ENCODE data around the gene GBE1. TPM values are rescaled to one million over a fixed set of nuclear protein-coding genes. Genes with fewer than 3 reads are reported as not detected.
"Not testable (repeated sequence)": the region's sequence is repeated elsewhere in the genome, so short reads cannot be mapped to it uniquely, and the experiment has no call there.

The GBE1 gene
- total and polyA plus RNA-seq, 2 donors, result 32.6 to 35.5 TPM

GRCh38 chr3:81765400-81765799 is 4.0 kb upstream of the GBE1 start:
- DNase-seq (ENCODE audit: extremely low spot score), result no peak
- Histone ChIP-seq H3K4me3 (ENCODE audit: low read depth, low read length) (no peak overlapping the region), H3K27ac (ENCODE audit: low read depth) (no peak overlapping the region), H3K36me3 (ENCODE audit: insufficient read depth) (no peaks in the 10 kb centered on the region), H3K4me1 (ENCODE audit: insufficient read depth) (no peaks in the 10 kb centered on the region)
- WGBS, result 90% methylated on average over 2 of the region's 2 CpGs

GRCh38 chr3:81764665-81765064 is 3.2 kb upstream of the GBE1 start:
- no peak overlapping the region for H3K27ac ChIP-seq (ENCODE audit: low read depth)
- DNase-seq (ENCODE audit: extremely low spot score), result no peak
- H3K4me1 ChIP-seq (ENCODE audit: insufficient read depth), result no peaks in the 10 kb centered on the region
- H3K36me3 ChIP-seq (ENCODE audit: insufficient read depth), result no peaks in the 10 kb centered on the region
- H3K4me3 ChIP-seq (ENCODE audit: low read depth, low read length), result no peak overlapping the region

- H3K36me3 ChIP-seq (ENCODE audit: insufficient read depth), result no peaks in the 10 kb centered on the region
- H3K27ac ChIP-seq (ENCODE audit: low read depth), result no peak overlapping the region
- no peak overlapping the region for H3K4me3 ChIP-seq (ENCODE audit: low read depth, low read length)
- no peak for DNase-seq (ENCODE audit: extremely low spot score)
- no peaks in the 10 kb centered on the region for H3K4me1 ChIP-seq (ENCODE audit: insufficient read depth)
- WGBS, result 89% methylated on average over 7 of the region's 7 CpGs
Observed at GRCh38 chr3:81764002-81764401, 2.6 kb upstream of the GBE1 start.

- no peak for DNase-seq (ENCODE audit: extremely low spot score)
- no peaks in the 10 kb centered on the region for H3K36me3 ChIP-seq (ENCODE audit: insufficient read depth)
- H3K4me1 ChIP-seq (ENCODE audit: insufficient read depth), result no peaks in the 10 kb centered on the region
- no peak overlapping the region for H3K27ac ChIP-seq (ENCODE audit: low read depth)
- 68% methylated on average over 4 of the region's 4 CpGs for WGBS
- H3K4me3 ChIP-seq (ENCODE audit: low read depth, low read length), result no peak overlapping the region
Observed at GRCh38 chr3:81763001-81763400, 1.6 kb upstream of the GBE1 start.

GRCh38 chr3:81761904-81762580 is 597 bp upstream of the GBE1 start:
- DNase-seq (ENCODE audit: extremely low spot score), result no peak
- Histone ChIP-seq H3K27ac (ENCODE audit: low read depth) (peak overlapping the region; percentile 99), H3K4me1 (ENCODE audit: insufficient read depth) (no peaks in the 10 kb centered on the region), H3K4me3 (ENCODE audit: low read depth, low read length) (peak overlapping the region; percentile 58), H3K36me3 (ENCODE audit: insufficient read depth) (no peaks in the 10 kb centered on the region)
- WGBS, result 21% methylated on average over 6 of the region's 6 CpGs

- WGBS, result 50% methylated on average over 3 of the region's 3 CpGs
- H3K27ac ChIP-seq (ENCODE audit: low read depth), result peak overlapping the region; percentile 99
- peaks cover 3% of the 10 kb centered on the region for H3K36me3 ChIP-seq (ENCODE audit: insufficient read depth)
- DNase-seq (ENCODE audit: extremely low spot score), result no peak
- no peaks in the 10 kb centered on the region for H3K4me1 ChIP-seq (ENCODE audit: insufficient read depth)
- H3K4me3 ChIP-seq (ENCODE audit: low read depth, low read length), result peak overlapping the region; percentile 58
Observed at GRCh38 chr3:81760215-81760614, 1.2 kb downstream of the GBE1 start.

GRCh38 chr3:81758771-81759170 is 2.7 kb downstream of the GBE1 start:
- H3K4me3 ChIP-seq (ENCODE audit: low read depth, low read length); H3K36me3 ChIP-seq (ENCODE audit: insufficient read depth); DNase-seq (ENCODE audit: extremely low spot score); H3K4me1 ChIP-seq (ENCODE audit: insufficient read depth): not testable (repeated sequence)
- WGBS, result 98% methylated on average over 4 of the region's 4 CpGs
- peak overlapping the region; percentile 23 for H3K27ac ChIP-seq (ENCODE audit: low read depth)

- H3K27ac ChIP-seq (ENCODE audit: low read depth), result no peak overlapping the region
- H3K36me3 ChIP-seq (ENCODE audit: insufficient read depth), result peaks cover 3% of the 10 kb centered on the region
- H3K4me1 ChIP-seq (ENCODE audit: insufficient read depth), result no peaks in the 10 kb centered on the region
- 65% methylated on average over 1 of the region's 1 CpG for WGBS
- H3K4me3 ChIP-seq (ENCODE audit: low read depth, low read length), result no peak overlapping the region
- no peak for DNase-seq (ENCODE audit: extremely low spot score)
Observed at GRCh38 chr3:81758275-81758674, 3.2 kb downstream of the GBE1 start.

- Histone ChIP-seq H3K4me3 (ENCODE audit: low read depth, low read length) (no peak overlapping the region), H3K27ac (ENCODE audit: low read depth) (no peak overlapping the region), H3K36me3 (ENCODE audit: insufficient read depth) (peaks cover 3% of the 10 kb centered on the region), H3K4me1 (ENCODE audit: insufficient read depth) (no peaks in the 10 kb centered on the region)
- DNase-seq (ENCODE audit: extremely low spot score), result no peak
- WGBS, result 73% methylated on average over 2 of the region's 2 CpGs
Observed at GRCh38 chr3:81753416-81754027, 7.9 kb downstream of the GBE1 start.

GRCh38 chr3:81752604-81753003 is 8.8 kb downstream of the GBE1 start:
- Histone ChIP-seq H3K27ac (ENCODE audit: low read depth) (no peak overlapping the region), H3K4me1 (ENCODE audit: insufficient read depth) (no peaks in the 10 kb centered on the region), H3K4me3 (ENCODE audit: low read depth, low read length) (no peak overlapping the region), H3K36me3 (ENCODE audit: insufficient read depth) (peaks cover 3% of the 10 kb centered on the region)
- DNase-seq (ENCODE audit: extremely low spot score), result no peak

- 87% methylated on average over 2 of the region's 2 CpGs for WGBS
- no peak for DNase-seq (ENCODE audit: extremely low spot score)
- no peak overlapping the region for H3K27ac ChIP-seq (ENCODE audit: low read depth)
- no peak overlapping the region for H3K4me3 ChIP-seq (ENCODE audit: low read depth, low read length)
- H3K36me3 ChIP-seq (ENCODE audit: insufficient read depth), result no peaks in the 10 kb centered on the region
- no peaks in the 10 kb centered on the region for H3K4me1 ChIP-seq (ENCODE audit: insufficient read depth)
Observed at GRCh38 chr3:81749265-81749664, 12.2 kb downstream of the GBE1 start.

- H3K4me3 ChIP-seq (ENCODE audit: low read depth, low read length); H3K36me3 ChIP-seq (ENCODE audit: insufficient read depth); DNase-seq (ENCODE audit: extremely low spot score); H3K4me1 ChIP-seq (ENCODE audit: insufficient read depth); H3K27ac ChIP-seq (ENCODE audit: low read depth): not testable (repeated sequence)
- WGBS, result 93% methylated on average over 4 of the region's 4 CpGs
Observed at GRCh38 chr3:81747280-81747679, 14.2 kb downstream of the GBE1 start.

- no peak for DNase-seq (ENCODE audit: extremely low spot score)
- Histone ChIP-seq H3K36me3 (ENCODE audit: insufficient read depth) (no peaks in the 10 kb centered on the region), H3K27ac (ENCODE audit: low read depth) (no peak overlapping the region), H3K4me1 (ENCODE audit: insufficient read depth) (no peaks in the 10 kb centered on the region), H3K4me3 (ENCODE audit: low read depth, low read length) (no peak overlapping the region)
Observed at GRCh38 chr3:81744366-81744765, 17.1 kb downstream of the GBE1 start.

GRCh38 chr3:81743096-81744025 is 18.1 kb downstream of the GBE1 start:
- no peak overlapping the region for H3K4me3 ChIP-seq (ENCODE audit: low read depth, low read length)
- DNase-seq (ENCODE audit: extremely low spot score), result no peak

More at GRCh38 chr3:81743096-81744025, 18.1 kb downstream of the GBE1 start:
- WGBS, result 43% methylated on average over 5 of the region's 5 CpGs
- Histone ChIP-seq H3K36me3 (ENCODE audit: insufficient read depth) (no peaks in the 10 kb centered on the region), H3K4me1 (ENCODE audit: insufficient read depth) (no peaks in the 10 kb centered on the region), H3K27ac (ENCODE audit: low read depth) (peak overlapping the region; percentile 59)

All from urinary bladder (tissue), 4 donors.